ENCODE results near the gene CACNA2D3.
A peak's percentile ranks its signal among the peaks of the same experiment; 100 is the strongest.

CACNA2D3 gene

GRCh38 chr3:54222316-54222715 is 100.0 kb downstream of the CACNA2D3 start:
- in situ Hi-C loops (cut with HindIII; ENCODE audit: low pct_unique_long_range_greater_than_20kb, low sequenced_read_pairs): no loop called here
- DNase-seq (ENCODE audit: low read depth in 1 of 2, low spot score in 1 of 2): peak in 1 of 2 experiments; percentile 48
- TF ChIP-seq JUND (IDR thresholded peaks at IDR 0.05; ENCODE audit: low read depth): no peak

- DNase-seq (ENCODE audit: low read depth in 1 of 2, low spot score in 1 of 2): peak in 1 of 2 experiments; percentile 34
- TF ChIP-seq JUND (IDR thresholded peaks at IDR 0.05; ENCODE audit: low read depth): no peak
- in situ Hi-C loops (cut with HindIII; ENCODE audit: low pct_unique_long_range_greater_than_20kb, low sequenced_read_pairs): no loop called here
These were observed 100.7 kb downstream of the CACNA2D3 start for GRCh38 chr3:54223063-54223462.

- in situ Hi-C loops (cut with HindIII; ENCODE audit: low pct_unique_long_range_greater_than_20kb, low sequenced_read_pairs): no loop called here
- peak in 1 of 2 experiments; percentile 7 for DNase-seq (ENCODE audit: low read depth in 1 of 2, low spot score in 1 of 2)
- TF ChIP-seq JUND (IDR thresholded peaks at IDR 0.05; ENCODE audit: low read depth): no peak
These were observed 103.6 kb downstream of the CACNA2D3 start for GRCh38 chr3:54225841-54226528.

GRCh38 chr3:54228806-54229205 is 106.5 kb downstream of the CACNA2D3 start:
- TF ChIP-seq JUND (IDR thresholded peaks at IDR 0.05; ENCODE audit: low read depth): no peak
- in situ Hi-C loops (cut with HindIII; ENCODE audit: low pct_unique_long_range_greater_than_20kb, low sequenced_read_pairs): no loop called here
- DNase-seq (ENCODE audit: low read depth in 1 of 2, low spot score in 1 of 2): no peak

- TF ChIP-seq JUND (IDR thresholded peaks at IDR 0.05; ENCODE audit: low read depth): no peak
- in situ Hi-C loops (cut with HindIII; ENCODE audit: low pct_unique_long_range_greater_than_20kb, low sequenced_read_pairs): no loop called here
- no peak for DNase-seq (ENCODE audit: low read depth in 1 of 2, low spot score in 1 of 2)
These were observed 110.3 kb downstream of the CACNA2D3 start for GRCh38 chr3:54232618-54233017.

GRCh38 chr3:54235998-54236397 is 113.6 kb downstream of the CACNA2D3 start:
- no peak for DNase-seq (ENCODE audit: low read depth in 1 of 2, low spot score in 1 of 2)
- in situ Hi-C loops (cut with HindIII; ENCODE audit: low pct_unique_long_range_greater_than_20kb, low sequenced_read_pairs): no loop called here
- no peak for TF ChIP-seq JUND (IDR thresholded peaks at IDR 0.05; ENCODE audit: low read depth)

- in situ Hi-C loops (cut with HindIII; ENCODE audit: low pct_unique_long_range_greater_than_20kb, low sequenced_read_pairs): no loop called here
These were observed 114.8 kb downstream of the CACNA2D3 start for GRCh38 chr3:54237109-54237508.

GRCh38 chr3:54237788-54238502 is 115.6 kb downstream of the CACNA2D3 start:
- in situ Hi-C loops (cut with HindIII; ENCODE audit: low pct_unique_long_range_greater_than_20kb, low sequenced_read_pairs): no loop called here
- no peak for TF ChIP-seq JUND (IDR thresholded peaks at IDR 0.05; ENCODE audit: low read depth)
- no peak for DNase-seq (ENCODE audit: low read depth in 1 of 2, low spot score in 1 of 2)

More at GRCh38 chr3:54237109-54237508, 114.8 kb downstream of the CACNA2D3 start:
- TF ChIP-seq JUND (IDR thresholded peaks at IDR 0.05; ENCODE audit: low read depth): no peak
- no peak for DNase-seq (ENCODE audit: low read depth in 1 of 2, low spot score in 1 of 2)

- in situ Hi-C loops (cut with HindIII; ENCODE audit: low pct_unique_long_range_greater_than_20kb, low sequenced_read_pairs): no loop called here
- TF ChIP-seq JUND (IDR thresholded peaks at IDR 0.05; ENCODE audit: low read depth): no peak
- no peak for DNase-seq (ENCODE audit: low read depth in 1 of 2, low spot score in 1 of 2)
These were observed 118.0 kb downstream of the CACNA2D3 start for GRCh38 chr3:54240309-54240708.

GRCh38 chr3:54243056-54243931 is 120.9 kb downstream of the CACNA2D3 start:
- no peak for TF ChIP-seq JUND (IDR thresholded peaks at IDR 0.05; ENCODE audit: low read depth)

GRCh38 chr3:54243960-54244682 is 121.8 kb downstream of the CACNA2D3 start:
- in situ Hi-C loops (cut with HindIII; ENCODE audit: low pct_unique_long_range_greater_than_20kb, low sequenced_read_pairs): no loop called here
- no peak for TF ChIP-seq JUND (IDR thresholded peaks at IDR 0.05; ENCODE audit: low read depth)
- DNase-seq (ENCODE audit: low read depth in 1 of 2, low spot score in 1 of 2): no peak

More at GRCh38 chr3:54243056-54243931, 120.9 kb downstream of the CACNA2D3 start:
- peak; percentile 20 to 59 for DNase-seq (ENCODE audit: low read depth in 1 of 2, low spot score in 1 of 2)
- in situ Hi-C loops (cut with HindIII; ENCODE audit: low pct_unique_long_range_greater_than_20kb, low sequenced_read_pairs): no loop called here

GRCh38 chr3:54251705-54252104 is 129.4 kb downstream of the CACNA2D3 start:
- no peak for TF ChIP-seq JUND (IDR thresholded peaks at IDR 0.05; ENCODE audit: low read depth)
- DNase-seq (ENCODE audit: low read depth in 1 of 2, low spot score in 1 of 2): no peak
- in situ Hi-C loops (cut with HindIII; ENCODE audit: low pct_unique_long_range_greater_than_20kb, low sequenced_read_pairs): no loop called here

Data from T47D (cell line).